ENCODE measurements around the gene IRF8.
"Not testable (repeated sequence)": the region's sequence is repeated elsewhere in the genome, so short reads cannot be mapped to it uniquely, and the experiment has no call there.

Gene IRF8

GRCh38 chr16:85940214-85940613 lies 41.3 kb downstream of the IRF8 start:
- DNase-seq: no peak

DNA sequence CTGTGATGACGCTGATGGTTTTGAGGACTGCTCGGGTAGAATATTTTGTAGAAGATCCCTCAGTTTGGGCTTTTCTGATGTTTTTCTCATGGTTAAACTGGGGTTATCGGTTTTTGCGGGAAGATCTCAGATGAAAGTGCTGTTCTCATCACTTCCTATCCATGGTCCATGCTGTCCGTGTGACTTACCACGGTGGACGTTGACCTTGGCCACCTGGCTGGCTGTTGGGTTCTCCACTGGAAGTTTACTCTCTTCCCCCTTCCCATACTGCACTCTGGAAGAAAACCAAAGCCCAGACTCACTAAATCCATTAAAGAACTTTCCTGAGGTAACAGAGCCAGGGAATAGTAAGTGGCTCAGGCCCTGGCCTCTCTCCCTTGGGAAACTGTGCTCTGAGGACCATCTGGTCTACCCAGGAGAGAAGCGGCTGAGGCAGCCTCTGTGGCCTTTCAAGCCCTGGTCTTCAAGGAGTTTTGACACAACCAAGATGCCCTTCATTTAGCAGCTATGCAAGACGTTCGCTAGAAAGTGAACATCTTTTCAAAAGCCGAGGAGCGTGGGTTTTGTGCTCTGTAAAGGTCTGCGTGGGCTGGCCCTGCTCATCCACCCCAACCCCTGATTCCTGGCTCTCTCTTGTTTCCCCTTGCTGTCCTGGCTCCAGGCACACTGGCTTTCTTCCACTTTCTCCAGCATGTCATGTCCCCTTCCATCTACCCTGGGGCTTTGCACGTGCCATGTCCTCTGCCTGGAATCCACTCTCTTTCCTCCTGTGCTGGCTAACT lies 43.1 kb downstream of the IRF8 start:
- no peak for DNase-seq

DNA sequence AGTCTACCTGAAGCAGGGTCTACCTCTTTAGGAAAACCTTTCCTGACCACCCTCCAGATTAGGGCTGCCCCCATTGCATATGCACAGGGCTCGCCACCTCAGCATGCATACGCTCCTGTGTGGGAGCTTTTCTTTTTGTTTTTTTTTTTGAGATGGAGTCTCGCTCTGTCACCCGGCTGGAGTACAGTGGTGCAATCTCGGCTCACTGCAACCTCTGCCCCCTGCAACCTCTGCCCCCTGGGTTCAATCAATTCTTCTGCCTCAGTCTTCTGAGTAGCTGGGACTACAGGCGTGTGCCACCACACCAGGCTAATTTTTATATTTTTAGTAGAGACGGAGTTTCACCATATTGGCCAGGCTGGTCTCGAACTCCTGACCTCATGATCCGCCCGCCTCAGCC lies 43.7 kb downstream of the IRF8 start:
- DNase-seq: not testable (repeated sequence)

DNA sequence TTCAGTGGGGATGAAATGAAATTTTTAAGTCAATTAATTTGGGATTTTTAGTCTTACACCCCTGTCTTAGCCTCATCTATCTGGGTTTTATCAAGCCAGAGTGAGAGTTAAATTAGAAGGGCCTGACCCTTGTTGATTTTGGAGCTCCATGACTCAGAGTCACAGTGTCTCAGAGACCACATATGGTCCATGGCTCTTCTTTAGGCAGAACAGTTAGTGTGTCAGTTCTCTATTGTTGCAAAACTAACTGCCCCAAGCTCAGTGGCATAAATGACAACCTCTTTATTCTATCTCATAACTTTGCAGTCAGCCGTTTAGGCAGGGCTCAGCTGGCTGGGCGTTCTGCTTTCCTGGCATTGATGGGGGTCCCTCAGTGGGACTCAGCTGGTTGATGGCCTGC lies 44.7 kb downstream of the IRF8 start:
- no peak for DNase-seq

GRCh38 chr16:85944572-85945423 lies 45.8 kb downstream of the IRF8 start:
- no peak for DNase-seq

GRCh38 chr16:85945424-85945751 lies 46.4 kb downstream of the IRF8 start:
- DNase-seq: no peak

- DNase-seq: no peak
These were observed 47.7 kb downstream of the IRF8 start for GRCh38 chr16:85946541-85947124.

GRCh38 chr16:85947230-85948137 lies 48.5 kb downstream of the IRF8 start:
- no peak for DNase-seq

- DNase-seq: no peak
These were observed 49.2 kb downstream of the IRF8 start for GRCh38 chr16:85948138-85948509.

GRCh38 chr16:85948616-85949265 lies 49.8 kb downstream of the IRF8 start:
- no peak for DNase-seq

DNA sequence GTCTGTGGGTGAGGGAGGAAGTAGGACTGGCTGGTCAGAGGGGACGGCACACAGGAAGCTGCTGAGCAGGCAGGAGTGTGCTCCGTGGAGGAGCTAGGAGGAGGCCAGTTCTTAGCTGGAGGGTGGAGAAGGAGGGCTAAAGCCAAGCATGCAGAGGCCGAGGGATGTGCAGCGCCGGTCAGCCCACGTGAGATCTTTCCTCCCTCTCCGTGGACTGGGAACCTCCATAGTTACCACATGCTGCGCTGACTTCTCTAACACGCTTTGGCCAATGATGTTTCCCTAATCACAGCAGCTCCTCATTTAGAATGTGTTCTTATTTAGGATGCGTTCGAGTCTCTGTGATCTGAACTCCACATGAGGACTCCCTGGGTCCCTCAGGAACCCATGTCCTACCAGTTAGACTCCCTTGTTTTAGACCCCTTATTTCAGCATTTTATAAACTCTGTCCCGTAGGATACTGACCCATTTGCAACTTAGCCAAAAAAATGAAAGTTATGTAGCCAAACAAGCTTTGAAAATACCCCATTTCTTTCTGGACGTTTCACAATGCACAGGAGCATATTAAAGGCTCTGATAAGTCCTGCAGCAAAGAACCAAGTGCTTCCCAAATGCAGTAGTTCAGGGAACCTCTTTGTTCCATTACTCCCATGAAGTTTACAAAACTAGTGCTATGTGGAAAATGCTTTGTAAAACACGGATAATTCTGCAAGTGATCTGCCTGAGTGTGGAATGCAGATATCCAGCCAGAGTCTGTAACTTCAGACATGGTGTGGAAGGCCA lies 51.4 kb downstream of the IRF8 start:
- no peak for DNase-seq

DNA sequence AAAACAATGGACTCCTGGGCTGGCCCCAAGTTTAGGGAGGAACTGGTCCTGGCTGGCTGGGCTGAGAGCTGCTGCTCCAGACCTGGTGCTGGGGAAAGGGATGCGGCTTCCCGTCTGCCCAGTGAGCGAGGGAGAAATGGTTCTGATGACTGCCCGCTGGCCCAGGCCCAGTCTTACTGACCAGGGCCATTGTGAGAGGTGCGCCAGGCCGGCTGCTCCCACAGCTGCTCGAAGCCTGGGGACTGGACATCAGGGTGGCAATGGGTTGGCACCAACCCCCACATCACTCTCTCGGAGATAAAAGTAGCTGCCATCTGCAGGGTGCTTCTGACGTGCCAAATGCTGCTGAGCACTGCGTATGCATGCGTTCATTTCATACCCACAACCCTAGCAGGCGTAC lies 53.2 kb downstream of the IRF8 start:
- no peak for DNase-seq

GRCh38 chr16:85952811-85953210 lies 53.8 kb downstream of the IRF8 start:
- no peak for DNase-seq

- no peak for DNase-seq
These were observed 56.1 kb downstream of the IRF8 start for GRCh38 chr16:85954927-85955519.

DNA sequence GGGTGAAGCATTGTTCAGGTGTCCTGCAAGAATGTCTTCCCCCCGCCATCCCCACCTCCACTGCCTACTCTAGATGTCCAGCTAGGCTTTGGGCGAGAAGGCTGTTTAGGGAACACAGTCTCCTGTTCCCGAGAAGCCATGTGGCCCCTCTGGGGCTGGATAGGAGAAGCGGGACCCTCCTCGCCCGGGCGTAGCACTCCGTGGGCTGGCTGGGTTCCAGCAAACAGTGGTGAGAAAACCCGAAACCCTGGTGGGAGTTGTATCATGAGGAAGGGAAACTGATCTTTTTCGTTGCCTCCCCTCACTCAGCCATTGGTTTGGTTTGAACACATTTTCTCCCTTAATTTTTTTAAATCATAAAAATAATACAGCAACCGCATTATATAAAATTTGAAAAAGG lies 56.6 kb downstream of the IRF8 start:
- no peak for DNase-seq

GRCh38 chr16:85956426-85956825 lies 57.5 kb downstream of the IRF8 start:
- DNase-seq: no peak

DNA sequence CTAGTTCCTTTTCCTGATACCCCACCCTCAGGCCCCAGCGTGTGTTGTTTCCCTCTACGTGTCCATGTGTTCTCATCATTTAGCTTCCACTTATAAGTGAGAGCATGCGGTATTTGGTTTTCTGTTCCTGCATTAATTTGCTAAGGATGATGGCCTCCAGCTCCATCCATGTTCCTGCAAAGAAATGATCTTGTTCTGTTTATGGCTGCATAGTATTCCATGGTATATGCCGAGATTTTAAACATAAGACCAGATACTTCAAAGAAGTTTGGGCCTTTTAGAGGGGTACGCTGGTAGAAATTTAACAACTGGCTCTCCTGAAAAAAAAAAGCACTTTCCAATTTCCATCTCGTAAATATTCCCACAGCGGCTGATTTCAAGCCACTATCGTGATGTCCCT lies 59.8 kb downstream of the IRF8 start:
- no peak for DNase-seq

- DNase-seq: no peak
These were observed 60.7 kb downstream of the IRF8 start for GRCh38 chr16:85959686-85960085.

DNA sequence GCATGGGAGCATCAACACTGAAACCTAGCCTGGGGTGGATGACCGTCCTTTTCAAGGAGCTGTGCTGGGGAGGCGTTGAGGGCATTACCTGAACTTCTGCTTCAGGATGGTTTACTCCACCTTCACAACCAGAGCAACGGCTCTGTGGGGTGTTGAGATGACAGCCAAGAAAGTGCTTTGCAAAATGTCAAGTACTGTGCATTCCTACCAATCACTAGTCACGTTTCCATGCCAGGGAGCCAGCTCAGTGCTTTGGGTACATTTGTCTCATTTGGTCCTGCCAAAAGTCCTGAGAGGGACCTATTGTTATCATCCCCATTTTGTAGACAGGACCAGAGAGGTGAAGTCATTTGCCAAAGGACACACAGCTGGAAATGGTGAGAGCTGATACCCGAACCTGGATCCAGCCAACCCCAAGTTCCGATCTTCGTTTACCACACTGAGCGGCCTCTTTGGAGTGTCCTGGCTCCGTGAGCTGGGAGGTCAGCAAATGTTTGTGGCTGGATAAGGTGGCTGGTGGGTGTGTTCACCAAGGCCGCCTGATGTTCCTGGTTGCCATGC lies 61.6 kb downstream of the IRF8 start:
- no peak for DNase-seq

GRCh38 chr16:85961988-85962915 lies 63.3 kb downstream of the IRF8 start:
- DNase-seq: no peak

All from NCI-H69 (cell line).